A172 (cell line): Measurements from ENCODE around the gene KRTAP9-6. TPM values are rescaled to one million over a fixed set of nuclear protein-coding genes. Genes with fewer than 3 reads are reported as not detected.
"Not testable (repeated sequence)": the region's sequence is repeated elsewhere in the genome, so short reads cannot be mapped to it uniquely, and the experiment has no call there.

Experiments
- DNase-seq: peaks from one replicate; pipeline ENCODE4 v3.0.0-alpha.2; 2015; ENCODE audit warnings: low spot score
- total RNA-seq: library from RNA; depleted of rRNA; stranded (reverse); fragments of >200 nt; shearing (Covaris generic); gene quantifications from 2 replicates; pipeline ENCODE4 v1.2.3, GENCODE V29; 2014; rRNA removed

KRTAP9-6 gene, protein sequence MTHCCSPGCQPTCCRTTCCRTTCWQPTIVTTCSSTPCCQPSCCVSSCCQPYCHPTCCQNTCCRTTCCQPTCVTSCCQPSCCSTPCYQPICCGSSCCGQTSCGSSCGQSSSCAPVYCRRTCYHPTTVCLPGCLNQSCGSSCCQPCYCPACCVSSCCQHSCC
- total RNA-seq = not detected in 2 replicates

- no peak for DNase-seq
Observed at GRCh38 chr17:41265078-41265477, at the start of gene KRTAP9-6. Gene KRTAP9-6, plus strand, starts transcription at chr17:41265378. Its CDS starts 0 bp downstream, at chr17:41265378.

DNA sequence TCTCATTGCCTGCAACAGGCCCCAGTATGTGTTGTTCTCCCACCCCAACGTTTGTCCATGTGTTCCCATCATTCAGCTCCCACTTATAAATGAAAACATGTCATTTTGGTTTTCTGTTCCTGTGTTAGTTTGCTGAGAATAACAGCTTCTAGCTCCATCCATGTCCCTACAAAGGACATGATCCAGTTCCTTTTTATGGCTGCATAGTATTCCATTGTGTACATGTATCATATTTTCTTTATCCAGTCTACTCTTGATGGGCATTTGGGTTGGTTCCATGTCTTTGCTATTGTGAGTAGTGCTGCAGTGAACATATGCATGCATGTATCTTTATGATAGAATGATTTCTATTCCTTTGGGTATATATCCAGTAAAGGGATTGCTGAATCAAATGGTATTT lies 49.5 kb upstream of the KRTAP9-6 start:
- DNase-seq = no peak

GRCh38 chr17:41223821-41224220 lies 41.4 kb upstream of the KRTAP9-6 start:
- DNase-seq = no peak

DNA sequence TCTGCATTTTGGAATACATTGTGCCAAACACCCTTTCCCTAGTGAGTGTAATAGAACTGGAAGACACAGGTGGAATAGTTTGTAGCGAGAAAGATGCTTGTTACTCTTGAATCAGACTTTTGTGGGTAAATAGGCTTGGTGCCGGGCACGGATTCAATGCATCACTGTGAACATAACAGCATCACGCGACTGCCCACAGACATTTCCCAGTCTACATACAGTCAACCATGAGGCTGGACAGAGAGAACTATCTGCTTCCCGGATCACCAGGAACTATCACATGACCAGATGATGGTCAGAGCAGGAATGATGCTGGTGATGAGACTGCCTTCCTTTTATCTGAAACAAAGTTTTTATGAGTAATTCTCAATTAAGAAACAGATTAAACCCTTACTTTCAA lies 39.1 kb upstream of the KRTAP9-6 start:
- no peak for DNase-seq

DNA sequence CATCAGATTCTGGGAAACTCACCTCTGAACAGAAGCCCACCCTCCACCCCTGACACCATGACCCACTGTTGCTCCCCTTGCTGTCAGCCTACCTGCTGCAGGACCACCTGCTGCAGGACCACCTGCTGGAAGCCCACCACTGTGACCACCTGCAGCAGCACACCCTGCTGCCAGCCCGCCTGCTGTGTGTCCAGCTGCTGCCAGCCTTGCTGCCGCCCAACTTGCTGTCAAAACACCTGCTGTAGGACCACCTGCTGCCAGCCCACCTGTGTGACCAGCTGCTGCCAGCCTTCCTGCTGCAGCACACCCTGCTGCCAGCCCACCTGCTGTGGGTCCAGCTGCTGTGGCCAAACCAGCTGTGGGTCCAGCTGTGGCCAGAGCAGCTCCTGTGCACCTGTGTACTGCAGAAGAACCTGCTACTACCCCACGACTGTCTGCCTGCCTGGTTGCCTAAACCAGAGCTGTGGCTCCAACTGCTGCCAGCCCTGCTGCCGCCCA lies 38.5 kb upstream of the KRTAP9-6 start, which contains the start of gene KRTAP9-2:
Gene KRTAP9-2 (plus strand): TSS at position 51 of the 498 bp plus-strand sequence. CDS start 7 bp downstream, at position 58.
- not testable (repeated sequence) for DNase-seq

DNA sequence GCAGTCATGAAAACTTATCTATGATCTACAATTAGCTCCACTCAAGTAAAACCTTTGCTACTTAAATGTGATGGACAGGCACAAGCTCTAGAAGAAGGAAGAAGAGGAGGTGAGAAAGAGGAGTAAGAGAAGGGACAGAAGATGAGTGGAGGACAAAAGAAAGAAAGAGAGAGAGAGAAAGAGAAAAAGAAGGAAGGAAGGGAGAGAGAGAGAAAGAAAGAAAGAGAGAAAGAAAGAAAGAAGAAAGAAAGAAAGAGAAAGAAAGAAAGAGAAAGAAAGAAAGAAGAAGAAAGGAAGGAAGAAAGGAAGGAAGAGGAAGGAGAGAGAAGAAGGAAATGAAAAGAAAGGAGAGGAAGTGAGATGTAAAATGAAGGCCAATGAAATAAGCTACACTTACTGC lies 35.1 kb upstream of the KRTAP9-6 start:
- no peak for DNase-seq

DNA sequence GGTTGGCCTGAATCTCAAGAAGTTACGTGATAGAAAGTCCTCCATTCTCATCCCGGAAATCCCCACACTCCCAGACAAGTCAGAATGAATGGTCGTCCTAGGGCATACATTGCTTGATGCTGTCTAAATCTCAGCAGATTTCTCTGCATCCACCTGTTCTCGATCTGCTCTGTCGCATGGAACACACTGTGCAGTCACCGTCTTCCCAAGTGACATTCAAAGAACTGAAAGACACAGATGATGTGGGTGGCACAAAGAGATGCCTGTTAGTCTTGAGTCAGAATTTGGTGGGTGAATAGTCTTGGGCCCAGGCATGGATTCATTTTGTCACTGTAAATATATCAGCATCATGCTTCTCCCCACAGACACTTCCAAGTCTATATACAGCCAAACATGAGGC lies 33.4 kb upstream of the KRTAP9-6 start:
- DNase-seq = no peak

DNA sequence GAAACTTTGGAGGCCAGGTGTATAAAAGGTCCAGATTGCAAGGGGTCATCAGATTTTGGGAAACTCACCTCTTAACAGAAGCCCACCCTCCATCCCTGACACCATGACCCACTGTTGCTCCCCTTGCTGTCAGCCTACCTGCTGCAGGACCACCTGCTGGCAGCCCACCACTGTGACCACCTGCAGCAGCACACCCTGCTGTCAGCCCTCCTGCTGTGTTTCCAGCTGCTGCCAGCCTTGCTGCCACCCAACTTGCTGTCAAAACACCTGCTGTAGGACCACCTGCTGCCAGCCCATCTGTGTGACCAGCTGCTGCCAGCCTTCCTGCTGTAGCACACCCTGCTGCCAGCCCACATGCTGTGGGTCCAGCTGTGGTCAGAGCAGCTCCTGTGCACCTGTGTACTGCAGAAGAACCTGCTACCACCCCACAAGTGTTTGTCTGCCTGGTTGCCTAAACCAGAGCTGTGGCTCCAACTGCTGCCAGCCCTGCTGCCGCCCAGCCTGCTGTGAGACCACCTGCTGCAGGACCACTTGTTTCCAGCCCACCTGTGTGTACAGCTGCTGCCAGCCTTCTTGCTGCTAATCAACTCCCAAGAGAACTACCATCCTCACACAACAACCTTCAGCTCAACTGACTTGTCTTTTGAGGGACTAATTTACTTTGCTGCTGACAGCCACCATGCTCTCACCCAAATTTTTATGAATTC lies 32.6 kb upstream of the KRTAP9-6 start, which contains the start of gene KRTAP9-3:
Gene KRTAP9-3 (plus strand): TSS at position 51 of the 707 bp plus-strand sequence. CDS start 53 bp downstream, at position 104.
- DNase-seq = not testable (repeated sequence)

- DNase-seq = not testable (repeated sequence)
Observed at GRCh38 chr17:41237116-41237515, 28.1 kb upstream of the KRTAP9-6 start.

- not testable (repeated sequence) for DNase-seq
Observed at GRCh38 chr17:41237949-41238437, 27.2 kb upstream of the KRTAP9-6 start, which contains the start of gene KRTAP9-8. Gene KRTAP9-8, plus strand, starts transcription at chr17:41237999. Its CDS starts 53 bp downstream, at chr17:41238052.

DNA sequence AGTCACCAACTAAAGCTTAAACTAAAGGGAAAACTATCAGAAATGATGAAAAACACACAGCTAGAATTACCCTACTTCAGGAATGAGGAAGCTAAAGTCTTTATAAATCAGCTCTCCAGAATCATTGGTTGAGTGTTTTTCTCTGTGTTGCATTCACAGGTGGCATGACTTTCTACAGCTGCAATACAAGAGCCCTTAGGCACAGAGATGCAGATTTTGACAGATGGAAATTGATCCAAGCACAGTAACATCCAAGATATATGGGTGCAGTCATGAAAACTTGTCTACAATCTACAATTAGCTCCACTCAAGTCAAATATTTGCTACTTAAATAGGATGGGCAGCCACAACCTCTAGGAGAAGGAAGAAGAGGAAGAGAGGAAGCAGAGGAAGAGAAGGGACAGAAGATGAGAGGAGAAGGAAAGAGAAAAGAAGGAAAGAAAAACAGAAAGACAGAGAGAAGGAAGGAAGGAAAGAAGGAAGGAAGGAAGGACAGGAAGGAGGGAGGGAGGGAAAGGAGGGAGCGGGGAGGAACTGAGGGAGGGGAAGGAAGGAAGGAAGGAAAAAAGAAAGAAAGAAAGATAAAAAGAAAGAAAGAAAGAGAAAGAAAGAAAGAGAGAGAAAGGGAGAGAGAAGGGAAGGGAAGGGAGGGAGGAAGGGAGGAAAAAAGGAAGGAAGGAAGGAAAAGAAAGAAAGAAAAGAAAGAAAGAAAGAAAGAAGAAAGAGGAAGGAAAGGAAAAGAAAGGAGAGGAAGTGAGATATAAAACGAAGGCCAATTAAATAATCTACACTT lies 18.0 kb upstream of the KRTAP9-6 start:
- not testable (repeated sequence) for DNase-seq

GRCh38 chr17:41249637-41250240 lies 15.4 kb upstream of the KRTAP9-6 start, which contains the start of gene KRTAP9-4:
Gene KRTAP9-4, plus strand, starts transcription at chr17:41249687. Its CDS starts 34 bp downstream, at chr17:41249721.
- not testable (repeated sequence) for DNase-seq

DNA sequence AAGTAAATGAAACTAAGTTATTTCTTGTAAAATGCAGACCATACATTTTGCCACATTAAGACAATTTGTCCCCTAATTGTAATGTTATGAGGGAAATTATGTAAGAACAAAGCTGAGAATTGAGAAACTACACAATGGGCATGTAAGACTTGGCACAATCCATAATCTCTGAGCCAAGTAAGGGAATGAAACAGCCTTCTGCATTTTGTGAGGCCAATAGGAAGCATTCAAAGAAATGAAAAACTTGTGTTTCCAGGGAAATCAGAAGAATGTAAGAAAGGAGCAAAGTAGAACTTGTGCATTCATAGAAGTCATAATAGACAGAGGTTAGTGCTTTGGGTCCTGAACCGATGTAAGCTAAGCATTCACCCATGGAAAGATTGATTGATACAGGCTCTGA lies 13.9 kb upstream of the KRTAP9-6 start:
- no peak for DNase-seq

DNA sequence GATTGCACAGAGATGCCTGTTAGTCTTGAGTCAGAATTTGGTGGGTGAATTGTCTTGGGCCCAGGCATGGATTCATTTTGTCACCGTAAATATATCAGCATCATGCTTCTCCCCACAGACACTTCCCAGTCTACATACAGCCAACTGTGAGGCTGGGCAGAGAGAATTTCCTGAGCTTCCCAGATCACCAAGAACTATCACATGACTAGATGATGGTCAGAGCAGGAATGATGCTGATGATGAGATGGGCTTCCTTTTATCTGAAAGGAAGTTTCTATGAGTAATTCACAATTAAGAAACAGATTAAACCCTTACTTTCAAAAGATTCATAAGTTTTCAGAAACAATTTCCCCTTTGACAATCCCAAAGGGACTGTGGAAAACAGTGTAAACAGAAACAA lies 10.3 kb upstream of the KRTAP9-6 start:
- DNase-seq = no peak

DNA sequence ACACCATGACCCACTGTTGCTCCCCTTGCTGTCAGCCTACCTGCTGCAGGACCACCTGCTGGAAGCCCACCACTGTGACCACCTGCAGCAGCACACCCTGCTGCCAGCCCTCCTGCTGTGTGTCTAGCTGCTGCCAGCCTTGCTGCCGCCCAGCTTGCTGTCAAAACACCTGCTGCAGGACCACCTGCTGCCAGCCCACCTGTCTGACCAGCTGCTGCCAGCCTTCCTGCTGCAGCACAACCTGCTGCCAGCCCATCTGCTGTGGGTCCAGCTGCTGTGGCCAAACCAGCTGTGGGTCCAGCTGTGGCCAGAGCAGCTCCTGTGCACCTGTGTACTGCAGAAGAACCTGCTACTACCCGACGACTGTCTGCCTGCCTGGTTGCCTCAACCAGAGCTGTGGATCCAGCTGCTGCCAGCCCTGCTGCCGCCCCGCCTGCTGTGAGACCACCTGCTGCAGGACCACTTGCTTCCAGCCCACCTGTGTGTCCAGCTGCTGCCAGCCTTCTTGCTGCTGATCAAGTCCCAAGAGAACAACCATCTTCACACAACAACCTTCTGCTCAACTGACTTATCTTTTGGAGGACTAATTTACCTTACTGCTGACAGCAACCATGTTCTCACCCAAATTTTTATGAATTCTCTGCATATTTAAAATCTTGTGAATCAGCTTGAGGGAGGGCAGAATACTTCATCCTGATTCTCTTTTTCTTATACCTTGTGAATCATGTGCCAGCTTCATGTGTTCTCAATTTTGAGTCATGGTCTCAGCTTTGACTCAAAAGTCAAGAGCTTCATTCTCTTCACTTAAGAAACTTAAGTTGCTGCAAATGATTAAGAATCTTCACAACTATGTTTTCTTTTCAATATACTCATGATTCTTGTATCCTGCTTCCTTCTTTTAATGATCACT lies 9.5 kb upstream of the KRTAP9-6 start, which contains the start of gene KRTAP9-9:
Gene KRTAP9-9 (plus strand): TSS at position 4 of the 910 bp plus-strand sequence.
- not testable (repeated sequence) for DNase-seq

- no peak for DNase-seq
Observed at GRCh38 chr17:41256291-41256685, 8.9 kb upstream of the KRTAP9-6 start.

- no peak for DNase-seq
Observed at GRCh38 chr17:41258406-41258805, 6.8 kb upstream of the KRTAP9-6 start.

DNA sequence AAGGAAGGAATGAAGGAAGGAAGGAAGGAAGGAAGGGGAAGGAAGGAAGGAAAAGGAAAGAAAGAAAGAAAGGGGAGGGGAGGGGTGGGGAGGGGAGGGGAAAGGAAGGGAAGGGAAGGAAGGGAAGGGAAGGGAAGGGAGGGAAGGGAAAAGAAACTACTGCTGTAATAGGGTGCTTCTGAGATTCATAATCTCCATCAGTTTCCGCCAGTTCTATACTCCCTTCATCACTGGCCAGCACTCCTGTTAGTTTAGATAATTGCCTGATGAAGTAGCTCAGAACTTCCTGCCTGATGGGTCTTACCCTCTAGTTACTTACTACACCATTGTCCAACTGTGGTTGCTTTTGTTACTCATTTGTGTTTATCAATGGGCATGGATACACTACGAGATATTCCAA lies 2.0 kb upstream of the KRTAP9-6 start:
- no peak for DNase-seq

GRCh38 chr17:41264599-41264998 lies 579 bp upstream of the KRTAP9-6 start:
- DNase-seq = no peak

DNA sequence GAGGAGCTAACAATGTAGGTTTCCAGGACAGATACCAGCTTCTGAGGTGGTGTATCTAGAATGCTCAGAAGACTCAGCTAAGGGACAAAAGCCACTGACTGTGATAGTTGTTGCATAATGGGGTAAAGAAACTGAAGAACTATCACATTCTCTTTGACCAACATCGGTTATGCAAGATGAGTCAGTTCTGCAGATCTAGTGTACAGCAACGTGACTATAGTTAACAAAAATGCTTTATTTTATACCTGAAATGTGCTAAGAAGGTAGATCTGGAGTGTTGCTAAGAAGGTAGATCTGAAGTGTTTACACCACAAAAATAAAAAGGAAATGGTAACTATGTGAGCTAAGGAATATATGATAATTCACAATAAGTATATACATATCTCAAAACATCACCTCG lies 2.5 kb downstream of the KRTAP9-6 start:
- no peak for DNase-seq
